IMR-90 (cell line): ENCODE results near the gene KMT2E.

Experiments used
- POLR2A ChIP-seq: IDR thresholded peaks from 2 replicates; pipeline ENCODE4 v1.6.1; 2012; ENCODE audit warnings: mild to moderate bottlenecking, low read depth, low read length
- RAD21 ChIP-seq: IDR thresholded peaks from 2 replicates; pipeline ENCODE4 v1.6.1; 2012; ENCODE audit warnings: low read length, improper control_type of control experiment
- RCOR1 ChIP-seq: IDR thresholded peaks from 2 replicates; pipeline ENCODE4 v1.6.1; 2012; ENCODE audit warnings: mild to moderate bottlenecking, low read length, improper control_type of control experiment; ENCODE audit not compliant: insufficient replicate concordance
- TF ChIP-seq, protein P1 (sequence below): conservative IDR thresholded peaks from 2 replicates; pipeline ENCODE4 v1.5.1; 2012; ENCODE audit warnings: mild to moderate bottlenecking, low read depth, low read length, improper control_type of control experiment

DNA sequence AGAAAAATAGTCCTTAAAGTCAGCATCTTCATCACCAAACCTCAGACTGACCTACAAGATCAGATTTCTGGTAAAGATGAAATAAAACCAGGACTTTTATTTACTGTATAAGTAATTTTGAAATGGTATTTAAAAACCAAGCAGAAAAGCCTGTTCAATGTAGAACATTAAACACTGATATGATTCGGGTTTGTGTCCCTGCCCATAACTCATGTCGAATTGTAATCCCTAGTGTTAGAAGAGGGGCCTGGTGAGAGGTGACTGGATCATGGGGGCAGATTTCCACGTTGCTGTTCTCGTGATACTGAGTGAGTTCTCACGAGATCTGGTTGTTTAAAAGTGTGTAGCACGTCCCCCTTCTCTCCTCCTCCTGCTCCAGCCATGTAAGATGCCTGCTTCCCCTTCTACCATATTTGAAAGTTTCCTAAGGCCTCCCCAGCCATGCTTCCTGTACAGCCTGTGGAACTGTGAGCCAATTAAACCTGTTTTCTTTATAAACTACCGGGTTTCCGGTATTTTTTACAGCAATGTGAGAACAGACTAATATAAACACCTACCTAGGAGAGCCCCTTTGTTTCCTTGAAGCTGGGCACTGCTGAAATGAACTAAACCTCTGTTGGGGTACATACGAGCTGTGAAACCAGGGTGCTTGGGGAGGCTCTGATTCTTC is 120.1 kb downstream of the KMT2E start:
- TF ChIP-seq, protein P1, sequence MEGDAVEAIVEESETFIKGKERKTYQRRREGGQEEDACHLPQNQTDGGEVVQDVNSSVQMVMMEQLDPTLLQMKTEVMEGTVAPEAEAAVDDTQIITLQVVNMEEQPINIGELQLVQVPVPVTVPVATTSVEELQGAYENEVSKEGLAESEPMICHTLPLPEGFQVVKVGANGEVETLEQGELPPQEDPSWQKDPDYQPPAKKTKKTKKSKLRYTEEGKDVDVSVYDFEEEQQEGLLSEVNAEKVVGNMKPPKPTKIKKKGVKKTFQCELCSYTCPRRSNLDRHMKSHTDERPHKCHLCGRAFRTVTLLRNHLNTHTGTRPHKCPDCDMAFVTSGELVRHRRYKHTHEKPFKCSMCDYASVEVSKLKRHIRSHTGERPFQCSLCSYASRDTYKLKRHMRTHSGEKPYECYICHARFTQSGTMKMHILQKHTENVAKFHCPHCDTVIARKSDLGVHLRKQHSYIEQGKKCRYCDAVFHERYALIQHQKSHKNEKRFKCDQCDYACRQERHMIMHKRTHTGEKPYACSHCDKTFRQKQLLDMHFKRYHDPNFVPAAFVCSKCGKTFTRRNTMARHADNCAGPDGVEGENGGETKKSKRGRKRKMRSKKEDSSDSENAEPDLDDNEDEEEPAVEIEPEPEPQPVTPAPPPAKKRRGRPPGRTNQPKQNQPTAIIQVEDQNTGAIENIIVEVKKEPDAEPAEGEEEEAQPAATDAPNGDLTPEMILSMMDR = no peak
- TF ChIP-seq RCOR1 = no peak
- no peak for TF ChIP-seq RAD21
- TF ChIP-seq POLR2A = no peak
